GM19395 (cell line): Measurements from ENCODE around the gene SFSWAP.

Source experiments
- ATAC-seq: cut with Tn5 transposase; IDR thresholded peaks from one replicate; pipeline ENCODE4 v1.9.1; 2021; ENCODE audit warnings: mild to moderate bottlenecking, moderate library complexity; ENCODE audit not compliant: unreplicated experiment

The SFSWAP gene

DNA sequence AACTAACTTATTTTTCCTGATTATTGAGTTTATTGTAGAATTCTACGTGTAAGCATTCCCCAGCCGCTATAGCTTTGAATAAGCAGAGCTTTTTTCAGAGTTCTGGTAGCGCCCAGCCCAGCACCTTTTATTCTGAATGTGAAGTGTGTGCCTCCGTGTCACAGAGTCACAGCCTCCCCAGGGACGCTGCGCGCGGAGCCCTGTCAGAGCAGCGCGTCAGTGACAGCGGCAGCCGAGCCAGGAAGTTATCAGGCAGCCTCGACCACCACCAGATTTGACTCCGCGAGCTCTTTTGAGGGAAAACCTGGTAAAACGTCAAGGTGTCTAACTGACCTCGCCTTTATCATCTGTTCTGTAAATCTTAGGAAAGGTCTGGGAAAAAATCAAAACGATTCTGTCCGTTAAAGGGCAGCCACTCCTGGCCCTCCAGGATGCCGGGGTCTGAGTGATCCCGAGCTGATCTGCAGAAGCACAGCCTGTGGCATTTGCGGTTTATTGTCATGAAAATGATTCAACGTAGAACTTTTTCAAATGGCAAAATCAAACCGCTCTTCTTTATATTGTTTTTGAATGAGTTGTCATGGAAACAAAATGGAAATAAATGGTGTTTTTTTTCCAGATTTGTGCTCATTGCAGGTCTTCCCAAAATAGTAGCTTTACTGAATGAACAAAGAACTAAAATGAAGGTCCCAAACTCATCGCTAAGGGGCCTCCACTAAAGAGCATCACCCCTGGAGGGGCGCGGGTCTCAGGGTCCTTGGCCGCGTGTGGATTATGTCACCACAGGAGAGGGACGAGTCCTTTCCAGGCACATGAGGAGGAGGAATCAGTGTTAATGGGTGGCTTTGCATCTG lies 74.2 kb downstream of the SFSWAP start:
- ATAC-seq = no peak

DNA sequence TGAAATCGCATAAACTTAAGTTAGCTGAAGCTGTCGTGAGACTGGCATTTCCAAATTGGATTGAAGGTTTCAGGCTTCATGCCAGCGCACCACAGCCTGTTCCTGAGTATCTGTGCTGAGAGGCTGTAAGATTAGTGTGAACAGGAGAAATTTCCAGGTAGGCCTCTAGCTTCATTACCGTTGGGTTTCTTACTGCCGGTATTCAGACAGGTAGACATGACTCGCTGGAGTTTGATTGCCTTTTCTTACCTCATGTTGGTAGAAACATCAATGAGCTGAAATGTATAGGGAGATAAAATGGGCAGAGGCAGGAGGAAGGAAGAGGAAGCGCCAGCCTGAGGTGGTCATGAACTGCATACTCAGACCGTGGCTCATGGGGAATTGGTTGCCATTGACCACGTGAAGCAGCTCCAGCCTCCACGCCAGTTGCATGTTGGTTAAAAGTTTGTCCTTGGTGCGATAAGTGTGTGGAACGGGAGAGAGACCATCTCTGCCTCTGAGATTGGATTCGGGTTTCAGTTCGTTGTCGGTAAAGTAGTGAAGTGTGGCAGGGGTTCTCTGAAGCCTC lies 75.0 kb downstream of the SFSWAP start:
- no peak for ATAC-seq

DNA sequence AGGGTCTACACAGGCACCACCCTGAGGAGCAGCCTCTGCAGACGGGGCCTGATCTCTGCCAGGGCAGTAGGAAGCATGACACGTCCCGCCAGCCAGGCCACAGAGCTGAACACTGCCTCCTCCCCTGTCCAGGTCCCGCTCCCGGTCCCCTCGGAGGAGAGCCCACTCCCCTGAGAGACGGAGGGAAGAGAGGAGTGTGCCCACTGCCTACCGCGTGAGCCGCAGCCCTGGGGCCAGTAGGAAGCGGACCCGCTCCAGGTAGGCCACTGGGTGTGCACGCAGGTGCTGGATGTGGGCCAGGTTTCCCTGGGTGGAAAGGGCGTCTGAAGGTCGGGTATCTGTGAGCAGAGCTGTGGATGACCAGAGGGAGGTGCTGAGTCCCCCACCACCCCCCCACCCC lies 75.4 kb downstream of the SFSWAP start:
- ATAC-seq = no peak

DNA sequence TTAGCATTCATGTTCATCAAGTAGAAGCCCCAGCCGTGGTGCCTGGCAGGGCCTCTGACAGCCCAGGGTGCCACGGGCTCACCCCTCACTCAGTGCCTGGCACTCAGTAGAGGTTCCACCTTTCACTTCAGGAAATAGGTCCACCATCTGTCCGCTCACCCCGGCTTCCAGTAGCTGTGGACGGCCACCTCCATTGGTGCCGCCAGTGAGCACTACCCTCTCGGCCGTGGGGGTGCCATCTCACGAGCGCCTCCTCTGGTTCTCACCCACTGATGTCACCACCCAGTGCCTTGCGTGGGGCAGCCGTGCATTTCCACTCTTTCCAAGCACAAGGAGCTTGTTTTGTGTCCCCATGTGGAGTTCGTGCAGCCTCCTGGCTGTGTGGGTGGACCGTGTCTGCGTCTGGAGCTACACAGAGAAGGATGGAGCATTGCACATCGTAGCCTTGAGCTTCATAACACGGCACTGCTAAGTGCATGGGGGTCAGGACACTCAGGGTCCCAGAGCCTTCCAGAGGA lies 76.3 kb downstream of the SFSWAP start:
- ATAC-seq = no peak

DNA sequence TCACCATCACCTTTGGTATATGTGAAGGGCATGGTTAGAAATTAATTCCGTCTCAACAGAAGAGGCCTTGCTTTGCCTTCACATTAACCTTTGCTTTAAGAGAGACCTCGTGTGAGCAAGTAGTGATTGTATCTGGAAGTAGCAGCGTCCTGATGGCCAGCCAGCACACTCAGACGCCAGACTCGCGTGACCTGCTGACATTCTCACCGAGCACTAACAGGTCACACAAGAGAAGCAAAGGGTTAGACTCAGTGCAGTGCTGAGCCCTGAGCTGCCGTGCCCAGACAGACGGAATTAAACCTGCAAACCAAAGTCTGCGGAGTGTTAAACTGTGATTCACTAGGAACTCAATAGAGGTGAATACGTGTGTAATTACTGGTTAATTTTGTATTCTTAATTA lies 77.2 kb downstream of the SFSWAP start:
- no peak for ATAC-seq

DNA sequence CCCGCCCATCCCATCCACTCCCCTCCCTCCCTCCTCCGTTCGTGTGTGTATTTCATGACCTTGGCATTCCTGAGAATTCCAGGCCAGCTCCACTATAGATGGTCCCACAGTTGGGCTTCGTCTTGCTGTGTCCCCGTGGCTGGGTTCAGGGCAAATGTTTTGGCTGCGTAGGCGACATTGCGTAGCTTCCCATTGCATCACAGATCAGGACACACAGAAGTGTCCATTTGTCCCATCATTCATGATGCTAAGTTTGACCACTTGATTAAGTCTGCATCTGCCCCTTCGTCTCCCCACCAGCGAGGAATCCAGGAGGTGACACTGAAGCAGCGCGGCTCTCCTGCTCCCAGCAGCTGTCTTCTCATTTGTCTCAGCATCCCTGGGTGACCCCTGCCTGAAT lies 78.7 kb downstream of the SFSWAP start:
- ATAC-seq = no peak

DNA sequence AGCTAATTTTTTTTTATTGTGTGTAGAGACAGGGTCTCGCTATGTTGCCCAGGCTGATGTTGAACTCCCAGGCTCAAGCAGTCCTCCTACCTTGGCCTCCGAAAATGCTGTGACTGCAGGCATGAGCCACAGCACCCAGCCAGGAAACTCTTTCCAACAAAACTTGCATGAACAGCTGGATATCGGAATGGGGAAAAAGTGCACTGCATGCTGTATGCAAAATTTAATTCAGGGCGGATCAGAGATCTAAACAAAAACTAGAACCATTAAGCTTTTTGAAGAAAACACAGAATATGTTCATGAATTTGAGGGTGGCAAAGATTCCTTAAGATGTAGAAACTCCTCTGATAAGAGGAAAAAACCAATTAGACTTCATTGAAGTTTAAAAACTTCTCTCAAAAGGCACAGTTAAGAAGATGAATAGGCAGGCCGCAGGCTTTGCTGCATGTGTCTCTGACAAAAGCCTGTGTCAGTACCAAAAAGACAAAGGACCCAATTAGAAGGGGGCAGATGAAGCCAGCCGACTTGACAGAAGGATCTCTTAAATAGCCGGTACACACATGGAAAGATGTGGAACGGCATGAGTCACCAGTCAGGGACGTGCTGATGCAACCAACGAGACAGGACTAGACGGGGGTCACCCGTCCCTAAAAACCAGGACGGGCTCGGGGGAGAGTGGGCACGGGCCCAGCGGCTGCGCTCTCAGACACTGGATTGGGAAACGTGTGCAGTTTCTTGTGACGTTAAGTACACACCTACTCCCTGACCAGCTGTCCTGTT lies 82.5 kb downstream of the SFSWAP start:
- no peak for ATAC-seq

DNA sequence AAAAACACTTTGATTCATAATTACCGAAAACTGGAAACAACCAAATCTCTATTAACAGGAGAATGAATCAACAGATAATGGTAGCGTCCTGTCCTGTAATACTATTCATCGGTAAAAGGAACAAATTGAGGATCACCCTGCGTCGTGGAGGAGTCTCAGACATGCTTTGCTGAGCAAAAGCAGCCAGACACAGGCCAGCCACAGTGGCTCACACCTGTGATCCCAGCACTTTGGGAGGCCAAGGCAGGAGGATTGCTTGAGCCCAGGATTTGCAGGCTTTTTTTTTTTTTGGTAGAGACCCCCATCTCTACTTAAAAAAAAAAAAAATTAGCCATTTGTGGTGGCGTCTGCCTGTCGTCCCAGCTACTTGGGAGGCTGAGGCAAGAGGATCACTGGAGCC lies 83.2 kb downstream of the SFSWAP start:
- ATAC-seq = no peak

DNA sequence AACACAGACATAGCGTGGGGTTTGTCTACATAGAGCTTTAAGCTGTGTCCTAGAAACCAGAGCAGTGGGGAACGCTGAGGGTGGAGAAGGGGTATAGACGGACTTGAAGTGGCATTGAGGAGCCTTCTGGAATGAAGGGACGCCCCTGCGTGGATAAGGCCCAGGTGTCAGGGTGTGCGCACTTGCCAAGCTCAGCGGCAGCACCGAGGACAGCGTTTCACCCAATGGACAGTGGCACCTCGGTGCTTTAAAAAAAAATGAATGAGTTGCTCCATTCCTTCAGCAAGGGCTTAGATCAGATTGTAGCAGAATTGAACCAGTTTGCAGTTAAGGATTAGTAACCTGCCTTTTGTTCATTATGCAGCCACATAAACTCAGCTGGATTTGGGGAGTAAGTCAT lies 83.7 kb downstream of the SFSWAP start:
- no peak for ATAC-seq

DNA sequence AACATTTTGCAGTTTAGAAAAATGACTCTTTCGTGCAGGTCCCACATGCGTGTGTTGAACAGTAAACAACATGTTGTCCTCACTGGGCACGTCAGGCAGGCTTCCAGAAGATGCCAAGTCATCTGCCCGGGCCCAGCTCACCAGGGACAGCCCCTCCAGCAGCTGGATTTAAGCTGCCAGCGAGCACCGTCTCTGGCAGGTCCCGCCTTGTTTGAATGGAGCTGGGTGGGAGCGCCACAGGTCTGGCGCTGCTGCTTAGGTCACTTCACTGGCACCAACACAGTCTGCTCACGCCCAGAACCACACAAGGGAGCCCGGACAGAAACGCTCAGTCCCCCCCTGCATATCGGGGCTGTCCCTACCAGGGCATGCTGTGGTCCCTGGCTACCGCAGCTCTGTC lies 84.2 kb downstream of the SFSWAP start:
- no peak for ATAC-seq

DNA sequence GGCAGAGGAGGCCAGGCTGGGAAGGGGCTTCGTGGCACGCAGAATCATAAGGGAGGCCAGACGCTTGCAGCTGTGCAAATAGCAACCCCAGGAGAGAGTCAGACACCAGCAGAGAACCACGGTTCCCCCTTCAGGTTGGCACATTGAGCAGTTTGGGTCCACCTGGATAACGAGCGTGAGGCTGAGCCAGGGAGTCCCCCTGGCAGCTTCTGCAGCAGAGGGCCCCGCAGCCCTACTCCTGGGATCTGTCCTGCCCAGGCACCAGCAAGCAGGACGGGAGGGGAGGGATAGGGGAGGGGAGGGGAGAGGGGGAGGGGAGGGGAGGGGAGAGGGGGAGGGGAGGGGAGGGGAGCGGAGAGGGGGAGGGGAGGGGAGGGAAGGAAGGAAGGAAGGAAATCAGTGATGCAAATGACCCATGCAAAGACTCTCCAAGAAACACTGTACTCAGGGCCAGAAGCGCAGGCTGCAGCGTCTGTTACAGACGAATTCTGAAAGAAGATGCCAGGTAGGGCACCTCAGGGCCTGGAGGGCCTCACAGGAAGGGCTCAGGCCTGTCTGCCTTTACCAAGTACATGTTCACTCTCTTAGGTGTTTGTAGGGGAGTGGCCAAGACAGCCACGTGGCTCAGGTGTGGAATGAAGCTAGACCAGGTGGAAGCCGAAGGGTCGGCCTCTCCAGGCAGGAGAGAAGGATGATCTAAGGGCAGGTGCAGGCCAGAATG lies 85.0 kb downstream of the SFSWAP start:
- ATAC-seq = no peak

DNA sequence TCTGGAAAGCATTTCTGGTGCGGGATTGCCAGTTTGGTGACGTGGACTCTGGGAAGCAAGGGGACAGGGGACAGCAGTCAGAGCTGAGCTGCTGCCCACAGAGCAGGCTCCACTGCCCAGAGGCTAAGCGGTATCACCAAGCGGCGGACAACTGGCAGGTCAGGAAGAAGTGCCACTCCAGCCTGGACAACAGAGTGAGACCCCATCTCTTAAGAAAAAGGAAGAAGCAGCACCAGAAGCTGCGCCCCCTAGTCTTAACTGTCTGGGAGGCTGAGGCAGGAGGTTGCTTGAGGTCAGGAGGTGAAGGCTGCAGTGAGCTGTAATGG lies 85.5 kb downstream of the SFSWAP start:
- ATAC-seq = no peak

DNA sequence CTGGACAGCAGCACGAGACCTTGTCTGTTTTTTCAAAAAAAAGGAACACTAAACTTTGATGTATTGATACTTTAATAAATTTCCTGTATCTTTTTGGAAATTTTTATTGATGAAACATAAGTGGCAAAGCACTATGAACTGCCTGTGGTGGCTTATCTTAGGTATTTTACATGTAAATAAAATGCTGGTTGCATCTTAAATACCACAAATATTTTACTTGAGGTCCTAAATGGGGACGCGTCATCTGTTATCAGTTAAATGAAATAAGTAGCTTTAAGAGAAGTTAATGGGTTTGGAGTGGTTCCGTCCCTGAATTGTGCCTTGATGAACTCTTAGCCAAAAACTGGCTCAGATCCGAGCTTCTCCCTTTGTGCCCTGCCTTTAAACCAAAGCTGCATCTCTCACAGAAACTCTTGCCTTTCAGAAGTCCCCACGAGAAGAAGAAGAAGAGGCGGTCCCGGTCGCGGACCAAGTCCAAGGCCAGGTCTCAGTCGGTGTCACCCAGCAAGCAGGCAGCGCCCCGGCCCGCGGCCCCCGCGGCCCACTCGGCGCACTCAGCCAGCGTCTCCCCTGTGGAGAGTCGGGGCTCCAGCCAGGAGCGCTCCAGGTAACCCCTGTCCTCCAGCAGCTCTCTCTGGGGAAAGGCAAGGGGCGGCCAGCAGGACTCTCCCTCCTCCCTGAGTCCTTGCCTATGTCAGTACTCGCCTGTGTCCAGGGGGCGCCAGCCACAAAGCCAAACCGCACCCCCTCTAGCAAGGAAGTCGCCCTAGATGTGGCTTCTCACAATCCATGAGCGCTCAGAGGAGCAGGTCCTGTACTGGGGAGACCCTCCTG lies 86.1 kb downstream of the SFSWAP start:
- ATAC-seq = no peak

DNA sequence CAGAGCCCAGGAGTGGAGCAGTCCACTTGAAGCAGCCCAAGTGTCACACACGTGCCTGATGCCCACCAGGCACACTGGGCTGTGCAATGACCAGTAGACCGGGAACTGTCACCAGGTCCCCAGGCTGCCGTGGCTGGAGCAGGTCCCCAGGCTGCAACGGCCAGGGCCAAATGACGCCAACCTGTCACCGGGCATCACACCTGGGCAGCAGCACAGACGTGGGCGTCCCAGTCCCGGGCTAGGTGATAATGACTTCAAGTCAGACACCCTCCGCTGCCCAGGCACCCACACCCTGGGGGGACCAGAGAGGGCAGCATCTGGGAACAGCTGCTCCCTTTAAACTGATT lies 86.7 kb downstream of the SFSWAP start:
- no peak for ATAC-seq

DNA sequence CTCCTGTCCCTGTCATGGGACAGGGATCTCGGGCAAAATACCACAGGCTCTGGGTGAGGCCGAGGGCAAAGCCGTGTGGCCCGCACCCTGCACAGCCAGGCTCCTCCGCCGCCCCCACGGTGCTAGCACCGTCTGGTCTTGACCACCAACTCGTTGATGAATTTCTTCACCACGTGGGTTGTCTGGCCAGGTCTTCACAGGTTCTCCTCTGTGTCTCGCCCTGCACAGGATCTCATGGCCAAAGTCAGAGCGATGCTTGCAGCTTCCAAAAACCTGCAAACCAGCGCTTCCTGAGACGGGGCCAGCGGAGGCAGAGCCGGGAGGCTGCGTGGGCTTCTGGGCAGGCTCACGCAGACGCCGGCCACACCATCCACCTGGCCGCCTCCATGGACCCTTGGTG lies 88.3 kb downstream of the SFSWAP start:
- ATAC-seq = no peak

DNA sequence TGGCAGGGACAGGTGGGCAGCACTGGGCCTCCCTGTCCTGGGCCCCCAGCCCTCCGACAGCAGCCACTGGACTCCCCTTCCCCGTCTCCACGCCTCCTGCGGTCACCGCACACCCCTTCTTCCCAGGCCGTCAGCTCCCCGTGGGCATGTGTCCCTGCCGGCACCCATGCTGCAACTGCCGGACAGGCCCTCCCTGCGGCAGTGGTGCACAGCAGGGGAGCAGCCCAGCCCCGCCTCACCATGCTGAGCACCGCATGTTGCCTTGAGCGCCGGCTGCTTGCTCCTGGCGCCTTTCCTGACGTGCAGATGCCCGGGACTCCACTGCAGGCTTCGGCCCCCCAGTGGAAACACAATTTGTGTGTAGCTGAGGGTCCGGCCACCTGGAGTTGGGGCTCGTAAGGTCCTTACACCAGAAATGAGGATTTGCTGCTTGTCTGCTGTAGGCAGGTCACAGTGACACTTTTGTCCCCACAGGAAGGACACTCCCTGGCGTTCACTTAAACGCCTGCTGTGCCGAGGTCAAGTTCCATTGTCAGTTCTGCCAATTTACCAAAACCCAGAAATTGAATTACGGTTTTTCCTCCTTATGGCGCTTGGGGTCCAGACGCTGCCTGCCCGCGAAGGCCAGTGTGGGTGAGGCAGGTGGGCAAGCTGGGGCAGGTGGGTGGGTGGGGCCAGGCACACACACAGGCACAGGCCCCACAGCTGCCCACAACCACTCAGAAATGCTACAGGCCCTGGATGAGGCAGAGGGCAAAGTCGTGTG lies 89.1 kb downstream of the SFSWAP start:
- ATAC-seq = no peak

DNA sequence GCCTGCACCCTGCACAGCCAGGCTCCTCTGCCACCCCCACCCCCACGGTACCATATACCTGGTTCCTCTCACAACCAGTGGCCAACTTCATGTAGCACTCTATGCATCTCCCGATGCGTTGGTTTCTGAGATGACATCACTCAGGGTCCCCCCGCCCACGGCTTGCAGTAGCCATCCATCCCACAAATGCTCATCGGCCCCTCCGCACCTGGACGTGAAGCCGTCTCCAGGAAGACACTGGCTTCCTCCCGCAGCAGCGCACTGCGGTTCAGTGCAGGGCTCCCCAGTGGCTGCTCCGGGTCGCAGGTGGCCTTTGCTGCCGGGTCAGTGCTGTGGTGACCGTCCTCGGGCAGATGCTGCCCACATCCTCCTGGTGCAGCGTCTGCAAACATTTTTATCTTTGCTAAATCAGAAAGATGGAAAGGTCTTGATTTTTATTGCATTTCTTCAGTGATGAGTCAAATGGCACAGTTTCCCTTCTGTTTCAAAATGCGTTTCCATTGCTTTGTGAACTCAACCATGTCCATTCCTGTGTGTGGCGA lies 89.8 kb downstream of the SFSWAP start:
- ATAC-seq = no peak

DNA sequence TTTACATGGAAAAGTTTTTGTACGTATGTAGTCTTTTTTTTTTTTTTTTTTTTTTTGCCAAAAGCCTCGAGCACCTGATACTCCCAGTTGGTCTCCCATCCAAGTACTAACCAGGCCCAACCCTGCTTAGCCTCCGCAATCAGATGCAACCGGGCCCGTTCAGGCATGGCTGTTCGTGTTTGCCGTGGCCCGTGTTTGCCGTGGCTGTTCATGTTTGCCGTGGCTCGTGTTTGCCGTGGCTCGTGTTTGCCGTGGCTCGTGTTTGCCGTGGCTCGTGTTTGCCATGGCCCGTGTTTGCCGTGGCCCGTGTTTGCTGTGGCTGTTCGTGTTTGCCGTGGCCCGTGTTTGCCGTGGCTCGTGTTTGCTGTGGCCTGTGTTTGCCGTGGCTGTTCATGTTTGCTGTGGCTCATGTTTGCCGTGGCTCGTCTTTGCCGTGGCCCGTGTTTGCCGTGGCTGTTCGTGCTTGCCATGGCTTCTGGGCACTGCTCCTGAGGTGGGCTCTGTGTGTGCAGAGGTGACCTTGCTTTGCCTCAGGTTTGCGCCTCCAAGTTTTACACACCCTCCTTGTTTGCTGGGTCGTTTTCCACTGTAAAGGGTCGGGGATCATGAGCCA lies 90.5 kb downstream of the SFSWAP start:
- no peak for ATAC-seq

DNA sequence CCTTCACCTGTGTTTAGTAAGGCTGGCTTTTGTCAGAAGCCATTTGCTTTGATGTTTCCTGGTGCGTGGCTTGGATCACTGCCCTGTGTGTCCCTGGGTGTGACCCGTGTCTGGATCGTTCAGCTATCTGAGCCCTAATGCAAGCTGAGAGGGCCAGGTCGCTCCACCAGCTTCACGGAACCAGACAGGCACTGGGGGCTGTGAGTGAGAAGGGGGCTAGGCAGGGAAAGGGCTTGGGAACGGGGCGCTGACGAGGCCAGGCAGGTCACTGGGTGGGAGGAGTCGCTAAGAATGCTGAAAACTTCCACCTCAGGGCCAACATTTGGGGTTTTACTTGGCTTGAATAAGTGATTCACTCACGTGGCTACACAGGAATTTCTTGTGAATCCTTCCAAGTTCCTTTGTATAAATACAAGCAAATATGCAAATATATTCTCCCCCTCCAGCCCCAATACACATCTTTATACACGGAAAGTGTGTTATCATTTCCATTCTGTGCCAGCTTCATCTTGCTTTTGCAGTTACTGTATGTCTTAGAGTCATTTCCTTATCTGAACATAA lies 93.2 kb downstream of the SFSWAP start:
- ATAC-seq = no peak
